KMS-11 (cell line): ENCODE results near the gene AGAP3.

Experiments used
- H2AFZ ChIP-seq: fragments of 200-600 bp; sonication (generic); 2 replicates; pipeline ENCODE4 v1.6.1; 2016; ENCODE audit warnings: antibody characterized with exemption, mixed run types, low read depth
- H3K27ac ChIP-seq: fragments of 200-600 bp; sonication (generic); 2 replicates; pipeline ENCODE4 v1.6.1; 2016; ENCODE audit warnings: mild to moderate bottlenecking, mixed run types
- H3K27me3 ChIP-seq: fragments of 200-600 bp; sonication (generic); 2 replicates; pipeline ENCODE4 v1.6.1; 2017; ENCODE audit warnings: mild to moderate bottlenecking, low read depth, mixed run types, moderate library complexity; ENCODE audit not compliant: insufficient read depth
- H3K36me3 ChIP-seq: fragments of 200-600 bp; sonication (generic); 2 replicates; pipeline ENCODE4 v1.6.1; 2017; ENCODE audit warnings: mild to moderate bottlenecking, mixed run types; ENCODE audit not compliant: insufficient read depth
- H3K4me1 ChIP-seq: fragments of 200-600 bp; sonication (generic); 2 replicates; pipeline ENCODE4 v1.6.1; 2016; ENCODE audit warnings: mild to moderate bottlenecking, low read depth, mixed run types; ENCODE audit not compliant: poor library complexity, severe bottlenecking
- H3K4me2 ChIP-seq: fragments of 200-600 bp; sonication (generic); 2 replicates; pipeline ENCODE4 v1.7.0; 2016; ENCODE audit warnings: mild to moderate bottlenecking, mixed run types
- H3K4me3 ChIP-seq: fragments of 200-600 bp; sonication (generic); IDR thresholded peaks from 2 replicates; pipeline ENCODE4 v1.6.1; 2017; ENCODE audit warnings: low read depth, low read length, mixed read lengths; ENCODE audit not compliant: insufficient read depth
- H3K79me2 ChIP-seq: fragments of 200-600 bp; sonication (generic); 2 replicates; pipeline ENCODE4 v1.6.1; 2016; ENCODE audit warnings: low read depth, mixed run types; ENCODE audit not compliant: insufficient read depth
- H3K9ac ChIP-seq: fragments of 200-600 bp; sonication (generic); 2 replicates; pipeline ENCODE4 v1.6.1; 2016; ENCODE audit warnings: mild to moderate bottlenecking, mixed run types
- H4K20me1 ChIP-seq: fragments of 200-600 bp; sonication (generic); 2 replicates; pipeline ENCODE4 v1.6.1; 2016; ENCODE audit warnings: mild to moderate bottlenecking, mixed run types; ENCODE audit not compliant: insufficient read depth
- CTCF ChIP-seq: fragments of 200-600 bp; sonication (generic); conservative IDR thresholded peaks from 2 replicates; pipeline ENCODE4 v1.6.1; 2017; ENCODE audit warnings: low read depth, mild to moderate bottlenecking, antibody characterized with exemption, low read length, moderate library complexity, mixed read lengths

AGAP3 gene

DNA sequence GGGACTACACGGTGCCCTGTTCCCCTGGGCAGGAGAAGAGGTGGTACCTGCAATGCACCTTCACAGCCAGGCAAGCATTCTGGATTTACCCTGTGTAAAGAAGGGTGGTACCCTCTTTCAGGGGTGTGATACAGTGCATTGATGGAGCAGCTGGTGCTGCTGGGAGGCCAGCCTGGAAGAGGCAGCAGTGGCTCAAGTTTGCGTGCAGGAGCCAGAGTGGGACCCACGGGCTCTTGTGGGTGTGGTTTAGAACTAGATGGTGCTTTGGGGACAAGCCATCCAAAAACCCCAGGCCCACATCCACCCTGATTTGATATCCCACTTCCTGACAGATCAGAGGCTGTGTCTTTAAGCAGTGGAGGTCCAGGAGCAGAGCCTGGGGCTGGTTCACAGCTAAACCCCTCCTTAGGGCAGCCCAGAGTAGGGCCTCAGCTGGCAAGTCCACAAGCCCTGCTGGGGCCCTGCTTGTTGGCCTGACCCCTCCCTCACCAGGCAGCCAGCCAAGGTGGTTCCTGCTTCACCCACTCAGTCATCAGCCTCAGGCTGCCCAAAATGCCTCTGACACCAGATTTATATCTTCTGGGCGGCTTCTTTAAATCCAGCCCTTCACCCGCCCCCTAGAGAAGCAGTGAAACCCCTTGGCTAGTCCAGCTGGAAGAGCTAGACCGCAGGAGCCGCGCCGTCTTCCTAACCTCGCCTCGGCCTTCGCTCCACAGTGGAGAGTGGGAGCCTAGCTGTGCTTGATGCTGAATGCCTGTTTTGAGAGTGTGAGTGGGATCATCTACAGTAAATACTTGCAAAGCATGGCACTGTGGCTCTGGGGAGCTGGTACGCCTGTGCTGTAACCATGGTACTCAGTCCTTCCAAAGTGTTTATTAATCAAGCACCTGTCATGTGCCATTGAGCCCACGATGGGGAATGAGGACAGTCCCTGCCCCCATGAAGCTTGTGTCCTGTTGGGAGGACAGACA lies 39.4 kb upstream of the AGAP3 start:
- H3K27ac ChIP-seq: no peak overlapping the region
- H4K20me1 ChIP-seq: no peaks in the 10 kb centered on the region
- H3K9ac ChIP-seq: no peak overlapping the region
- no peak overlapping the region for H2AFZ ChIP-seq
- no peaks in the 10 kb centered on the region for H3K4me1 ChIP-seq
- no peak for TF ChIP-seq CTCF
- no peak overlapping the region for H3K4me2 ChIP-seq
- no peak overlapping the region for H3K4me3 ChIP-seq
- H3K36me3 ChIP-seq: no peaks in the 10 kb centered on the region
- peaks cover 13% of the 10 kb centered on the region; the same call in 1 of the 2 replicates for H3K27me3 ChIP-seq
- no peaks in the 10 kb centered on the region for H3K79me2 ChIP-seq

DNA sequence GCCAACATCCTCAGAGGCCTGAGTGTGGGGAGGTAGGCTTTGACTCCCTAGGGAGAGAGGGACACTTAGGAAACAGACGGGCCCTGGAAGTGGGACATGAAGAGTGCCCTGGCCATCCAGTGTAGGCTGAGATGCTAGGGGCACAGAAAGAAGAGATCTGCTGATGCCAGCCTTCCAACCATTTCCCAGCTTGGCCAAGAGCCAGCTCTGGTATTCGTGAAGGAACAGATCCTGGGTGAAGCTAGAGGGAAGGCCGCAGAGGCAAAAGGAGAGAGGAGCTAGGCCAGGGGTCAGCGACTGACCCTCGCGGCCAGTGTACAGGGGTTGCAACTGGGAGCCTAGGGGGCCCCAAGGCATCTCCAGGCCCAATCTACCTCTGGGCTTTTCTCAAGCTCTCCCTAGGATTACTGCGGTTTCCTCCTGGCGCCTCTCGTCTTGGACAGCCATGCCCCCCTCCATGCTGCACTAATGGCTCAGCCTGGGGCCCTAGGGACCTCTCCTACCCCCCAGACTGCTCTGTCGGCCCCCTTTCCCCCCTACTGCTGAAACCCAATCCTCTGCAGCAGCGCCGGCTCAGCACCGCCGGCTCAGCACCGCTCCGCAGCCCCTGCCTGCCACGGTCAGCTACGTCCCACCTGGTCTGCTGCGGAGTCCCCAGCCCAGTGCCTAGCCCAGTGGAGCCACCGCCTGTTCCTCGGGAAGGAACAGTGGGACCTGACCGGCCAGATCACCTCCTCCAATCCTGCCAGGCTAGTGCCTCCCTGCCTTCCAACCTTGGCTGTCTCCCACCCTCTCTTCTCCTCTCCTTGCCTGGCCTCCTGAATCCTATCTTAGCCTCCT lies 38.1 kb upstream of the AGAP3 start, which contains the start of gene ASIC3:
Gene ASIC3, plus strand, starts transcription at position 556 of the 840 bp plus-strand sequence. CDS start 355 bp downstream, outside the sequence.
- Histone ChIP-seq H3K79me2 (no peaks in the 10 kb centered on the region), H3K27ac (no peak within 1 kb of the TSS), H3K4me2 (no peak within 1 kb of the TSS), H3K4me3 (no peak within 1 kb of the TSS), H3K9ac (no peak within 1 kb of the TSS), H2AFZ (no peak within 1 kb of the TSS), H3K27me3 (peaks cover 13% of the 10 kb centered on the region; the same call in 1 of the 2 replicates), H3K36me3 (no peaks in the 10 kb centered on the region), H4K20me1 (no peaks in the 10 kb centered on the region), H3K4me1 (no peaks in the 10 kb centered on the region)
- TF ChIP-seq CTCF: no peak

DNA sequence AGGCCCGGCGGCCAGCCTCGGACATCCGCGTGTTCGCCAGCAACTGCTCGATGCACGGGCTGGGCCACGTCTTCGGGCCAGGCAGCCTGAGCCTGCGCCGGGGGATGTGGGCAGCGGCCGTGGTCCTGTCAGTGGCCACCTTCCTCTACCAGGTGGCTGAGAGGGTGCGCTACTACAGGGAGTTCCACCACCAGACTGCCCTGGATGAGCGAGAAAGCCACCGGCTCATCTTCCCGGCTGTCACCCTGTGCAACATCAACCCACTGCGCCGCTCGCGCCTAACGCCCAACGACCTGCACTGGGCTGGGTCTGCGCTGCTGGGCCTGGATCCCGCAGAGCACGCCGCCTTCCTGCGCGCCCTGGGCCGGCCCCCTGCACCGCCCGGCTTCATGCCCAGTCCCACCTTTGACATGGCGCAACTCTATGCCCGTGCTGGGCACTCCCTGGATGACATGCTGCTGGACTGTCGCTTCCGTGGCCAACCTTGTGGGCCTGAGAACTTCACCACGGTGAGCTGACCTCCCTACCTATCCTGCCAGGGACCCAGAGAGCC lies 37.3 kb upstream of the AGAP3 start:
- Histone ChIP-seq H3K4me1 (no peaks in the 10 kb centered on the region), H2AFZ (no peak overlapping the region), H3K27ac (no peak overlapping the region), H3K4me2 (no peak overlapping the region), H3K27me3 (peaks cover 13% of the 10 kb centered on the region; the same call in 1 of the 2 replicates), H3K36me3 (no peaks in the 10 kb centered on the region), H4K20me1 (no peaks in the 10 kb centered on the region), H3K79me2 (no peaks in the 10 kb centered on the region), H3K4me3 (no peak overlapping the region), H3K9ac (no peak overlapping the region)
- no peak for TF ChIP-seq CTCF

DNA sequence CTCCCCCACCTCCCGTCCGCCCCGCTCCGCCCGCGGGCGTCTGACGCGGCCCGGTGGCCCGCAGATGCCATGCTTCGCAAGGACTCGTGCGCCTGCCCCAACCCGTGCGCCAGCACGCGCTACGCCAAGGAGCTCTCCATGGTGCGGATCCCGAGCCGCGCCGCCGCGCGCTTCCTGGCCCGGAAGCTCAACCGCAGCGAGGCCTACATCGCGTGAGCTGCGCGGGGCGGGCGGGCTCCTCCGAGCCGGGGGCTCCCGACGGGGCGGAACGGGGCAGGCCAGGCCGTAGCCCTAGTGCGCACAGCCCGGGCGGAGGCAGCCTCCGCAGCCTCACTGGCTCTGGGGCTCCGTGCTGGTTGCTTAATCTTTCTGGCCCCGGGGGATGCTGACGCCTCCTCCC lies 35.2 kb upstream of the AGAP3 start:
- no peaks in the 10 kb centered on the region for H3K36me3 ChIP-seq
- H3K27ac ChIP-seq: no peak overlapping the region
- no peak overlapping the region for H3K4me2 ChIP-seq
- no peaks in the 10 kb centered on the region for H3K79me2 ChIP-seq
- no peak for TF ChIP-seq CTCF
- H3K27me3 ChIP-seq: peaks cover 13% of the 10 kb centered on the region; the same call in 1 of the 2 replicates
- H3K4me3 ChIP-seq: no peak overlapping the region
- H4K20me1 ChIP-seq: no peaks in the 10 kb centered on the region
- H3K4me1 ChIP-seq: no peaks in the 10 kb centered on the region
- no peak overlapping the region for H2AFZ ChIP-seq
- H3K9ac ChIP-seq: no peak overlapping the region
